SU-DHL-6 (cell line): ENCODE measurements around the gene CDC42.

Experiments
- H2AFZ ChIP-seq: fragments of 200-600 bp; sonication (generic); 2 replicates; pipeline ENCODE4 v1.6.1; 2014; ENCODE audit warnings: low read depth, mild to moderate bottlenecking, moderate library complexity, mixed read lengths, antibody characterized with exemption, low read length; ENCODE audit not compliant: severe bottlenecking
- H3F3A ChIP-seq: fragments of 200-600 bp; shearing (Covaris generic); 2 replicates; pipeline ENCODE4 v1.6.0; 2016; ENCODE audit warnings: antibody characterized with exemption, mild to moderate bottlenecking; ENCODE audit not compliant: insufficient read depth
- H3K27ac ChIP-seq: fragments of 200-600 bp; sonication (generic); 2 replicates; pipeline ENCODE4 v1.5.1; 2016; ENCODE audit warnings: low read depth, mild to moderate bottlenecking, low read length, moderate library complexity, mixed read lengths
- H3K27me3 ChIP-seq: fragments of 200-600 bp; sonication (generic), shearing (Covaris generic); 2 replicates; pipeline ENCODE4 v1.6.0; 2014; ENCODE audit warnings: mild to moderate bottlenecking, low read length
- H3K36me3 ChIP-seq: fragments of 200-600 bp; sonication (generic); 2 replicates; pipeline ENCODE4 v1.6.1; 2014; ENCODE audit warnings: mild to moderate bottlenecking, low read length, mixed read lengths
- H3K4me2 ChIP-seq: fragments of 300-600, 200-600 bp; shearing (Covaris generic), sonication (generic); 2 replicates; pipeline ENCODE4 v1.6.0; 2014; ENCODE audit warnings: low read length, low read depth, mild to moderate bottlenecking; ENCODE audit not compliant: poor library complexity, severe bottlenecking
- H3K4me3 ChIP-seq: fragments of 200-600 bp; sonication (generic); 2 replicates; pipeline ENCODE4 v1.5.1; 2014; ENCODE audit warnings: antibody characterized with exemption, low read length, mild to moderate bottlenecking, mixed read lengths; ENCODE audit not compliant: insufficient read depth, poor library complexity, severe bottlenecking
- H3K79me2 ChIP-seq: fragments of 200-600 bp; sonication (generic); 2 replicates; pipeline ENCODE4 v1.6.1; 2014; ENCODE audit warnings: mild to moderate bottlenecking, low read length, moderate library complexity; ENCODE audit not compliant: insufficient read depth
- H3K9ac ChIP-seq: fragments of 200-600 bp; sonication (generic); 2 replicates; pipeline ENCODE4 v1.7.0; 2014; ENCODE audit warnings: mild to moderate bottlenecking, low read length
- H3K9me2 ChIP-seq: fragments of 200-600 bp; sonication (generic); replicated peaks from 2 replicates; pipeline ENCODE4 v1.6.1; 2014; ENCODE audit warnings: low read length; ENCODE audit not compliant: insufficient read depth
- H3K9me3 ChIP-seq: fragments of 200-600 bp; sonication (generic); 2 replicates; pipeline ENCODE4 v1.6.1; 2014; ENCODE audit warnings: low read length, mixed read lengths; ENCODE audit not compliant: insufficient read depth
- H4K20me1 ChIP-seq: fragments of 200-600 bp; sonication (generic); 2 replicates; pipeline ENCODE4 v1.6.1; 2014; ENCODE audit warnings: low read depth, mild to moderate bottlenecking, antibody characterized with exemption, low read length, moderate library complexity, mixed read lengths
- CTCF ChIP-seq: fragments of 200-600 bp; sonication (generic); IDR thresholded peaks from one replicate; pipeline ENCODE4 v1.5.1; 2017; ENCODE audit warnings: antibody characterized with exemption, mild to moderate bottlenecking, low read length, moderate library complexity; ENCODE audit not compliant: insufficient read depth, poor library complexity, severe bottlenecking
- EZH2phosphoT487 ChIP-seq: fragments of 200-600 bp; sonication (generic), shearing (Covaris generic); conservative IDR thresholded peaks from 2 replicates; pipeline ENCODE4 v1.6.1; 2018; ENCODE audit warnings: mild to moderate bottlenecking, antibody characterized with exemption, low read length, moderate library complexity, mixed read lengths

The CDC42 gene

GRCh38 chr1:22110016-22110415 is 57.5 kb downstream of the CDC42 start:
- H4K20me1 ChIP-seq, result no peaks in the 10 kb centered on the region; the same call in 1 of the 2 replicates
- no peak overlapping the region for H3K27ac ChIP-seq
- no peak overlapping the region for H3K9ac ChIP-seq
- H3K79me2 ChIP-seq, result 0 out of 2 replicates have a peak, but pooled peaks cover 16% of the 10 kb centered on the region
- no peaks in the 10 kb centered on the region for H3F3A ChIP-seq
- TF ChIP-seq CTCF, result no peak
- TF ChIP-seq EZH2phosphoT487, result no peak
- no peak overlapping the region for H3K4me3 ChIP-seq
- no peaks in the 10 kb centered on the region for H3K9me2 ChIP-seq
- H3K9me3 ChIP-seq, result no peaks in the 10 kb centered on the region
- no peaks in the 10 kb centered on the region for H3K36me3 ChIP-seq
- no peaks in the 10 kb centered on the region for H3K27me3 ChIP-seq
- H2AFZ ChIP-seq, result no peak overlapping the region
- H3K4me2 ChIP-seq, result no peak overlapping the region

GRCh38 chr1:22111115-22111514 is 58.6 kb downstream of the CDC42 start:
- Histone ChIP-seq H2AFZ (no peak overlapping the region), H3K9ac (no peak overlapping the region), H3F3A (no peaks in the 10 kb centered on the region), H3K79me2 (0 out of 2 replicates have a peak, but pooled peaks cover 9% of the 10 kb centered on the region), H3K4me2 (no peak overlapping the region), H3K9me2 (no peaks in the 10 kb centered on the region), H3K27me3 (no peaks in the 10 kb centered on the region), H3K4me3 (no peak overlapping the region), H3K27ac (no peak overlapping the region), H3K9me3 (no peaks in the 10 kb centered on the region), H3K36me3 (no peaks in the 10 kb centered on the region), H4K20me1 (no peaks in the 10 kb centered on the region)
- TF ChIP-seq CTCF (no peak), EZH2phosphoT487 (no peak)

GRCh38 chr1:22111620-22112019 is 59.1 kb downstream of the CDC42 start:
- TF ChIP-seq CTCF (no peak), EZH2phosphoT487 (no peak)
- Histone ChIP-seq H3K27ac (no peak overlapping the region), H4K20me1 (no peaks in the 10 kb centered on the region)

GRCh38 chr1:22112554-22112953 is 60.0 kb downstream of the CDC42 start:
- Histone ChIP-seq H3K36me3 (no peaks in the 10 kb centered on the region), H3F3A (no peaks in the 10 kb centered on the region), H3K9me2 (no peaks in the 10 kb centered on the region), H4K20me1 (no peaks in the 10 kb centered on the region), H2AFZ (no peak overlapping the region), H3K9ac (no peak overlapping the region), H3K79me2 (no peaks in the 10 kb centered on the region), H3K4me3 (no peak overlapping the region), H3K27ac (no peak overlapping the region), H3K4me2 (no peak overlapping the region), H3K27me3 (no peaks in the 10 kb centered on the region), H3K9me3 (no peaks in the 10 kb centered on the region)
- TF ChIP-seq CTCF (no peak), EZH2phosphoT487 (no peak)

More at GRCh38 chr1:22111620-22112019, 59.1 kb downstream of the CDC42 start:
- 0 out of 2 replicates have a peak, but pooled peaks cover 4% of the 10 kb centered on the region for H3K79me2 ChIP-seq
- no peaks in the 10 kb centered on the region for H3K9me3 ChIP-seq
- no peaks in the 10 kb centered on the region for H3F3A ChIP-seq
- no peaks in the 10 kb centered on the region for H3K36me3 ChIP-seq
- H3K9ac ChIP-seq, result no peak overlapping the region
- no peak overlapping the region for H3K4me3 ChIP-seq
- H2AFZ ChIP-seq, result no peak overlapping the region
- no peaks in the 10 kb centered on the region for H3K27me3 ChIP-seq
- no peak overlapping the region for H3K4me2 ChIP-seq
- H3K9me2 ChIP-seq, result no peaks in the 10 kb centered on the region
